ENCODE results near the gene ACSS2.
"Not testable (repeated sequence)": the region's sequence is repeated elsewhere in the genome, so short reads cannot be mapped to it uniquely, and the experiment has no call there.

ACSS2 gene

DNA sequence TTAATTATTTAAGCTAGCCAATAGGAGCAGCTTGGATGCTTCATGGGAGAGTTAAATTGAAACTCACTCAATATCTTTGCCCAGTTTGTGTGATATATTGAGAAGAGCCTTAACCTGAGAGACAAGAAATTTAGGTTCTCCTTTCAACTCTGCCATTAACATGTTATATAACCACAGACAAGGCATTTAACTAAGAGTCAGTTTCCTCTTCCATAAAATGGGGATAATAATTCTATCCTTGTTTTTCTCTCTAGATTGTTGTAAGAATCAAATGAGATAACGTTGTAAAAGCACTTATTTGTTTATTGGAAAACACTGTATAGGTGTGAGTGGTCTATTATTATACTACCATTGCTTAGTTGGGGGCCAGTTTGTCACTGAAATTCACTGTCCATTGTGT, 7.8 kb downstream of the ACSS2 start:
- Histone ChIP-seq H3K4me1 (ENCODE audit: control insufficient read depth, insufficient read depth, low read length, poor library complexity, severe bottlenecking) (no peaks in the 10 kb centered on the region), H3K27ac (ENCODE audit: insufficient read depth, low read length, poor library complexity, severe bottlenecking) (no peak overlapping the region), H3K9me3 (ENCODE audit: control insufficient read depth, low read length) (no peaks in the 10 kb centered on the region), H3K27me3 (replicated peaks; ENCODE audit: control insufficient read depth, insufficient read depth, low read length, poor library complexity, severe bottlenecking) (no peaks in the 10 kb centered on the region), H3K36me3 (ENCODE audit: control insufficient read depth, insufficient read depth, low read length) (peaks cover 8% of the 10 kb centered on the region), H3K4me3 (ENCODE audit: insufficient read depth, low read depth, low read length, poor library complexity, severe bottlenecking) (no peak overlapping the region)
- no peak for DNase-seq

- no peaks in the 10 kb centered on the region for H3K27me3 ChIP-seq (replicated peaks; ENCODE audit: control insufficient read depth, insufficient read depth, low read length, poor library complexity, severe bottlenecking)
- peaks cover 8% of the 10 kb centered on the region for H3K36me3 ChIP-seq (ENCODE audit: control insufficient read depth, insufficient read depth, low read length)
- H3K9me3 ChIP-seq (ENCODE audit: control insufficient read depth, low read length): no peaks in the 10 kb centered on the region
- H3K27ac ChIP-seq (ENCODE audit: insufficient read depth, low read length, poor library complexity, severe bottlenecking): no peak overlapping the region
- no peak overlapping the region for H3K4me3 ChIP-seq (ENCODE audit: insufficient read depth, low read depth, low read length, poor library complexity, severe bottlenecking)
- no peak for DNase-seq
- no peaks in the 10 kb centered on the region for H3K4me1 ChIP-seq (ENCODE audit: control insufficient read depth, insufficient read depth, low read length, poor library complexity, severe bottlenecking)
Measured at GRCh38 chr20:34886122-34886521, 9.7 kb downstream of the ACSS2 start.

- DNase-seq: no peak
- Histone ChIP-seq H3K36me3 (ENCODE audit: control insufficient read depth, insufficient read depth, low read length) (peaks cover 8% of the 10 kb centered on the region), H3K9me3 (ENCODE audit: control insufficient read depth, low read length) (no peaks in the 10 kb centered on the region), H3K4me1 (ENCODE audit: control insufficient read depth, insufficient read depth, low read length, poor library complexity, severe bottlenecking) (no peaks in the 10 kb centered on the region), H3K27me3 (replicated peaks; ENCODE audit: control insufficient read depth, insufficient read depth, low read length, poor library complexity, severe bottlenecking) (no peaks in the 10 kb centered on the region), H3K27ac (ENCODE audit: insufficient read depth, low read length, poor library complexity, severe bottlenecking) (no peak overlapping the region), H3K4me3 (ENCODE audit: insufficient read depth, low read depth, low read length, poor library complexity, severe bottlenecking) (no peak overlapping the region)
Measured at GRCh38 chr20:34887023-34887422, 10.6 kb downstream of the ACSS2 start.

DNA sequence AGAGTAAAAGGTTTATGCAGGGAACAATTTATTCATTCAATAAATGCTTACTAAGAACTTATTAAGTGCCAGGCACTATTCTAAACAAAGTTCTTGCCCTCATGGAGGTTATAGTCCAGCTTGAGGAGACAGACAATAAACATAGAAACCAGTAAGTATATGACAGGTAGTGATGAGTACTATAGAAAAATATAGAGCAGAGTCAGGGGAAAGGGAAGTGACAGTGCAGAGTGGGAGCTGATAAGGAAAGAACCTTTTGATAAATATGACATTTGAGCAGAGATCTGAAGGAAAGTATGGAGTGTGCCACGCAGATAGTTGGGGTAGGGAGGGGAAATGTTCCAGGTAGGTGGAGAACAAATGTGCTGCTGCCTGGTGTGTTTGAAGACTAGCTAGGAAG, 12.1 kb downstream of the ACSS2 start:
- H3K36me3 ChIP-seq (ENCODE audit: control insufficient read depth, insufficient read depth, low read length): peaks cover 8% of the 10 kb centered on the region
- H3K4me1 ChIP-seq (ENCODE audit: control insufficient read depth, insufficient read depth, low read length, poor library complexity, severe bottlenecking): no peaks in the 10 kb centered on the region

GRCh38 chr20:34891166-34892062, 15.0 kb downstream of the ACSS2 start:
- H3K4me3 ChIP-seq (ENCODE audit: insufficient read depth, low read depth, low read length, poor library complexity, severe bottlenecking): no peak overlapping the region
- H3K9me3 ChIP-seq (ENCODE audit: control insufficient read depth, low read length): no peaks in the 10 kb centered on the region
- H3K36me3 ChIP-seq (ENCODE audit: control insufficient read depth, insufficient read depth, low read length): no peaks in the 10 kb centered on the region
- no peak for DNase-seq
- H3K27ac ChIP-seq (ENCODE audit: insufficient read depth, low read length, poor library complexity, severe bottlenecking): no peak overlapping the region
- no peaks in the 10 kb centered on the region for H3K27me3 ChIP-seq (replicated peaks; ENCODE audit: control insufficient read depth, insufficient read depth, low read length, poor library complexity, severe bottlenecking)
- H3K4me1 ChIP-seq (ENCODE audit: control insufficient read depth, insufficient read depth, low read length, poor library complexity, severe bottlenecking): no peaks in the 10 kb centered on the region

More for the DNA sequence above, 12.1 kb downstream of the ACSS2 start:
- Histone ChIP-seq H3K4me3 (ENCODE audit: insufficient read depth, low read depth, low read length, poor library complexity, severe bottlenecking) (no peak overlapping the region), H3K27ac (ENCODE audit: insufficient read depth, low read length, poor library complexity, severe bottlenecking) (no peak overlapping the region), H3K9me3 (ENCODE audit: control insufficient read depth, low read length) (no peaks in the 10 kb centered on the region), H3K27me3 (replicated peaks; ENCODE audit: control insufficient read depth, insufficient read depth, low read length, poor library complexity, severe bottlenecking) (no peaks in the 10 kb centered on the region)
- DNase-seq: no peak

DNA sequence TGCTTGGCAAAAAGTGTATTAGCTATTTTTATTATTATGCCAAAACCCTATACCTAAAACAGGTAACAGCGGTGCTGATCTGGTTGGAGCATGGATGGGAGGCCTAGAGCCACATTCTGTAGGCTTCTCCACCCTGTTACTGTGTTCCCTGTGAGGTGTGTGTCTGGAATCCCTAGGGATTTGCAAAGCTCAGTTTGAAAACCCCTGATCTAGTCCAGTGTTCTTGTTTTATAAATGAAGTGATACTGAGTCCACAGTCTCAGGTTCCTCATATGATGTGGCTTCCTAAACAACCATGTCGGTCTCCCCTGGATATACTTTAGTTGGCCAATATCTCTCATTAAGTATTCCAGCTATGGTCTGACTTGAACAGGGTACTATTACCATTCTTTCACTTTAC, 16.3 kb downstream of the ACSS2 start:
- H3K27ac ChIP-seq (ENCODE audit: insufficient read depth, low read length, poor library complexity, severe bottlenecking): no peak overlapping the region
- no peak overlapping the region for H3K4me3 ChIP-seq (ENCODE audit: insufficient read depth, low read depth, low read length, poor library complexity, severe bottlenecking)
- H3K36me3 ChIP-seq (ENCODE audit: control insufficient read depth, insufficient read depth, low read length): no peaks in the 10 kb centered on the region

DNA sequence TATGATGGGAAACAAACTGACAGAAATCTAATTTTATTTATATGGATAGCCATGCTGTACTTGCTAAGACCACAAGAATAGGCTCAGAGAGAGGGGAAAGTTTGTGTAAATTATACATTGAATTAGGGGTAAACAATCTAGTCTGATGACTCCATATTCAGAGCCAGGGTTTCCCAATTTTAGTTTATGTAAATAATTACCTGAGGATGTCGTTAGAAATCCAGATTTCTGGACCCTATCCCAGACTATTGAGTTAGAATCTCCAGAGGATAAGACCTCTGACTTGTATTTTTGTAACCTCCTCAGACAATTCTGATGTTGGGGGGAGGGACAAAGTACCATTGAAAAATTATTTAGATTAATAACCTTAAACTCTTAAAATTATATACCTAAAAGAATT, 18.3 kb downstream of the ACSS2 start:
- H3K27me3 ChIP-seq (replicated peaks; ENCODE audit: control insufficient read depth, insufficient read depth, low read length, poor library complexity, severe bottlenecking): no peaks in the 10 kb centered on the region

More for the DNA sequence above, 16.3 kb downstream of the ACSS2 start:
- H3K4me1 ChIP-seq (ENCODE audit: control insufficient read depth, insufficient read depth, low read length, poor library complexity, severe bottlenecking): no peaks in the 10 kb centered on the region
- no peak for DNase-seq
- H3K9me3 ChIP-seq (ENCODE audit: control insufficient read depth, low read length): no peaks in the 10 kb centered on the region
- no peaks in the 10 kb centered on the region for H3K27me3 ChIP-seq (replicated peaks; ENCODE audit: control insufficient read depth, insufficient read depth, low read length, poor library complexity, severe bottlenecking)

GRCh38 chr20:34895465-34895864, 19.1 kb downstream of the ACSS2 start:
- no peak overlapping the region for H3K4me3 ChIP-seq (ENCODE audit: insufficient read depth, low read depth, low read length, poor library complexity, severe bottlenecking)
- H3K4me1 ChIP-seq (ENCODE audit: control insufficient read depth, insufficient read depth, low read length, poor library complexity, severe bottlenecking): no peaks in the 10 kb centered on the region
- no peaks in the 10 kb centered on the region for H3K36me3 ChIP-seq (ENCODE audit: control insufficient read depth, insufficient read depth, low read length)
- no peak overlapping the region for H3K27ac ChIP-seq (ENCODE audit: insufficient read depth, low read length, poor library complexity, severe bottlenecking)
- DNase-seq: no peak
- no peaks in the 10 kb centered on the region for H3K9me3 ChIP-seq (ENCODE audit: control insufficient read depth, low read length)
- H3K27me3 ChIP-seq (replicated peaks; ENCODE audit: control insufficient read depth, insufficient read depth, low read length, poor library complexity, severe bottlenecking): no peaks in the 10 kb centered on the region

More for the DNA sequence above, 18.3 kb downstream of the ACSS2 start:
- no peaks in the 10 kb centered on the region for H3K36me3 ChIP-seq (ENCODE audit: control insufficient read depth, insufficient read depth, low read length)
- no peak overlapping the region for H3K4me3 ChIP-seq (ENCODE audit: insufficient read depth, low read depth, low read length, poor library complexity, severe bottlenecking)
- no peaks in the 10 kb centered on the region for H3K4me1 ChIP-seq (ENCODE audit: control insufficient read depth, insufficient read depth, low read length, poor library complexity, severe bottlenecking)
- no peaks in the 10 kb centered on the region for H3K9me3 ChIP-seq (ENCODE audit: control insufficient read depth, low read length)
- H3K27ac ChIP-seq (ENCODE audit: insufficient read depth, low read length, poor library complexity, severe bottlenecking): no peak overlapping the region
- no peak for DNase-seq

DNA sequence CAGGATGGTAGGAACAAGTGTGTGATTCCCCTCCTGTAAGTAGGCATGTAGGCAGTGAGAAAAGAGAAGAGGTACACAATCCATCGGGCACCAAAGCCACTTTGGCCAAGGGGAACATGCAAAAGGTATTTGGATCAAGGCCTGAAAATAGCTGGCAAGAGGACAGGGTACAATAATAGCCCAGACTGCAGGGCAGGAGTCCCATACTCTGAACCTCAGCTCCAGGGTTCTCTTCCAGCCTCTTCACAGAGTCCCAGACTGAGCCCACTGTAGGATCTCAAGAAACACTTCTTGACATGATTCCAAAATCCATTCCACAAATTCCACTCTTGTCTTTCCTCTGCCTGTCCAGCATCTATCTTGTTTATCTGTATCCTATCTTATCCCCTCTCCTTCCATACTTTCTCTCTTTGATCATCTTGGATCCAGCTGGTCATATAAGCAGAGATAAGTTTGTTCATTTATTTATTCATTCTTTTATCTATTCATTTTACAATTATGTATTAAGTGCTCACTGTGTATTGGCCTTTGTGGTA, 19.7 kb downstream of the ACSS2 start:
- DNase-seq: no peak
- no peak overlapping the region for H3K4me3 ChIP-seq (ENCODE audit: insufficient read depth, low read depth, low read length, poor library complexity, severe bottlenecking)
- no peak overlapping the region for H3K27ac ChIP-seq (ENCODE audit: insufficient read depth, low read length, poor library complexity, severe bottlenecking)
- H3K4me1 ChIP-seq (ENCODE audit: control insufficient read depth, insufficient read depth, low read length, poor library complexity, severe bottlenecking): no peaks in the 10 kb centered on the region
- H3K36me3 ChIP-seq (ENCODE audit: control insufficient read depth, insufficient read depth, low read length): no peaks in the 10 kb centered on the region
- H3K9me3 ChIP-seq (ENCODE audit: control insufficient read depth, low read length): no peaks in the 10 kb centered on the region
- H3K27me3 ChIP-seq (replicated peaks; ENCODE audit: control insufficient read depth, insufficient read depth, low read length, poor library complexity, severe bottlenecking): no peaks in the 10 kb centered on the region

GRCh38 chr20:34898129-34898528, 21.7 kb downstream of the ACSS2 start:
- H3K4me1 ChIP-seq (ENCODE audit: control insufficient read depth, insufficient read depth, low read length, poor library complexity, severe bottlenecking); H3K36me3 ChIP-seq (ENCODE audit: control insufficient read depth, insufficient read depth, low read length); H3K27ac ChIP-seq (ENCODE audit: insufficient read depth, low read length, poor library complexity, severe bottlenecking); H3K27me3 ChIP-seq (replicated peaks; ENCODE audit: control insufficient read depth, insufficient read depth, low read length, poor library complexity, severe bottlenecking); H3K4me3 ChIP-seq (ENCODE audit: insufficient read depth, low read depth, low read length, poor library complexity, severe bottlenecking); H3K9me3 ChIP-seq (ENCODE audit: control insufficient read depth, low read length); DNase-seq: not testable (repeated sequence)

All from effector memory CD4-positive, alpha-beta T cell (primary cell).